Neural cell (in vitro differentiated cells): ENCODE data around the gene AICDA. TPM values are rescaled to one million over a fixed set of nuclear protein-coding genes. Genes with fewer than 3 reads are reported as not detected.

Experiments used
- H2AFZ ChIP-seq: fragments of 200-600, 300-800 bp; sonication (generic), shearing (Covaris generic); 2 replicates; pipeline ENCODE4 v1.6.0; 2014; ENCODE audit warnings: low read depth, mild to moderate bottlenecking, antibody characterized with exemption, low read length, moderate library complexity
- H3F3A ChIP-seq: fragments of 200-600 bp; shearing (Covaris generic); 2 replicates; pipeline ENCODE4 v1.6.1; 2016; ENCODE audit warnings: mild to moderate bottlenecking, moderate library complexity, mixed read lengths, antibody characterized with exemption, low read length; ENCODE audit not compliant: insufficient read depth, poor library complexity, severe bottlenecking
- H3K27ac ChIP-seq: fragments of 200-600, 300-800 bp; sonication (generic), shearing (Covaris generic); 2 replicates; pipeline ENCODE4 v1.5.1; 2014; ENCODE audit warnings: mild to moderate bottlenecking, low read length, moderate library complexity
- H3K27me3 ChIP-seq: fragments of 300-800, 200-600 bp; sonication (generic), shearing (Covaris generic); 2 replicates; pipeline ENCODE4 v1.6.0; 2014; ENCODE audit warnings: mild to moderate bottlenecking, low read depth, low read length, moderate library complexity; ENCODE audit not compliant: insufficient read depth
- H3K36me3 ChIP-seq: fragments of 300-800, 200-600 bp; sonication (generic), shearing (Covaris generic); 2 replicates; pipeline ENCODE4 v1.5.1; 2014; ENCODE audit warnings: mild to moderate bottlenecking, antibody characterized with exemption, low read length, moderate library complexity; ENCODE audit not compliant: insufficient read depth
- H3K4me2 ChIP-seq: fragments of 300-800, 200-600 bp; sonication (generic), shearing (Covaris generic); 2 replicates; pipeline ENCODE4 v1.6.0; 2014; ENCODE audit warnings: mild to moderate bottlenecking, low read length
- H3K4me3 ChIP-seq: fragments of 300-800, 200-600 bp; sonication (generic), shearing (Covaris generic); 2 replicates; pipeline ENCODE4 v1.5.1; 2014; ENCODE audit warnings: mild to moderate bottlenecking, low read length, moderate library complexity
- H3K79me2 ChIP-seq: fragments of 200-600 bp; shearing (Covaris generic); replicated peaks from 2 replicates; pipeline ENCODE4 v1.6.0; 2014; ENCODE audit warnings: mild to moderate bottlenecking, low read length, moderate library complexity; ENCODE audit not compliant: insufficient read depth
- H3K9ac ChIP-seq: fragments of 300-800, 200-600 bp; sonication (generic), shearing (Covaris generic); 2 replicates; pipeline ENCODE4 v1.6.1; 2016; ENCODE audit warnings: mild to moderate bottlenecking, low read length, mixed read lengths
- H3K9me2 ChIP-seq: fragments of 200-600 bp; shearing (Covaris generic); 2 replicates; pipeline ENCODE4 v1.6.1; 2016; ENCODE audit warnings: mild to moderate bottlenecking, low read length, mixed read lengths; ENCODE audit not compliant: insufficient read depth
- H3K9me3 ChIP-seq: fragments of 200-600, 300-800 bp; sonication (generic), shearing (Covaris generic); 2 replicates; pipeline ENCODE4 v1.6.1; 2016; ENCODE audit warnings: mild to moderate bottlenecking, mixed run types, low read length, moderate library complexity, mixed read lengths
- H4K20me1 ChIP-seq: fragments of 200-600 bp; shearing (Covaris generic); 2 replicates; pipeline ENCODE4 v1.6.1; 2016; ENCODE audit warnings: mild to moderate bottlenecking, mixed run types; ENCODE audit not compliant: insufficient read depth
- CTCF ChIP-seq: fragments of 450-650 bp; IDR thresholded peaks from 2 replicates; pipeline ENCODE4 v1.5.1; 2014; ENCODE audit warnings: antibody characterized with exemption, mild to moderate bottlenecking, moderate library complexity; ENCODE audit not compliant: poor library complexity, severe bottlenecking
- EP300 ChIP-seq: fragments of 450-650 bp; conservative IDR thresholded peaks from 2 replicates; pipeline ENCODE4 v1.6.1; 2014; ENCODE audit warnings: antibody characterized with exemption, mild to moderate bottlenecking, moderate library complexity; ENCODE audit not compliant: poor library complexity, severe bottlenecking
- EZH2 ChIP-seq: fragments of 200-600, 300-800 bp; shearing (Covaris generic), sonication (generic); IDR thresholded peaks from 2 replicates; pipeline ENCODE4 v1.6.1; 2014; ENCODE audit warnings: antibody characterized with exemption, low read length, borderline replicate concordance, mild to moderate bottlenecking; ENCODE audit not compliant: insufficient read depth, poor library complexity, severe bottlenecking
- MXI1 ChIP-seq: fragments of 450-650 bp; conservative IDR thresholded peaks from 2 replicates; pipeline ENCODE4 v1.6.1; 2014; ENCODE audit warnings: antibody characterized with exemption, mild to moderate bottlenecking; ENCODE audit not compliant: poor library complexity, severe bottlenecking
- POLR2AphosphoS5 ChIP-seq: IDR thresholded peaks from 2 replicates; pipeline ENCODE4 v1.6.1; 2012
- RAD21 ChIP-seq: fragments of 450-650 bp; conservative IDR thresholded peaks from 2 replicates; pipeline ENCODE4 v1.6.1; 2014; ENCODE audit warnings: antibody characterized with exemption, mild to moderate bottlenecking, moderate library complexity
- REST ChIP-seq: IDR thresholded peaks from 2 replicates; pipeline ENCODE4 v1.6.1; 2012; ENCODE audit warnings: borderline replicate concordance
- SMC3 ChIP-seq: fragments of 450-650 bp; conservative IDR thresholded peaks from 2 replicates; pipeline ENCODE4 v1.6.1; 2014; ENCODE audit warnings: antibody characterized with exemption, mild to moderate bottlenecking, moderate library complexity; ENCODE audit not compliant: poor library complexity
- TAF1 ChIP-seq: IDR thresholded peaks from 2 replicates; pipeline ENCODE4 v1.6.1; 2012; ENCODE audit warnings: low read depth
- polyA plus RNA-seq: library from polyadenylated mRNA; depleted of rRNA; stranded (reverse); fragments of >200 nt; gene quantifications from 2 replicates; pipeline ENCODE4 v1.2.3, GENCODE V29; 2014

Gene AICDA
- polyA plus RNA-seq, 1 donor from 2014 or later, result not detected

GRCh38 chr12:8556531-8557097, 56.0 kb downstream of the AICDA start:
- Histone ChIP-seq H3K27ac (no peak overlapping the region), H3K79me2 (no peaks in the 10 kb centered on the region), H4K20me1 (no peaks in the 10 kb centered on the region), H3K9ac (no peak overlapping the region), H3F3A (no peaks in the 10 kb centered on the region), H3K36me3 (no peaks in the 10 kb centered on the region), H3K9me3 (no peaks in the 10 kb centered on the region), H3K9me2 (no peaks in the 10 kb centered on the region), H3K4me3 (no peak overlapping the region), H2AFZ (no peak overlapping the region), H3K4me2 (no peak overlapping the region), H3K27me3 (no peaks in the 10 kb centered on the region)
- TF ChIP-seq CTCF (no peak), POLR2AphosphoS5 (no peak), EZH2 (no peak), RAD21 (no peak), REST (no peak), SMC3 (no peak), MXI1 (no peak), EP300 (no peak), TAF1 (no peak)

GRCh38 chr12:8554451-8555195, 58.0 kb downstream of the AICDA start:
- Histone ChIP-seq H3K4me2 (no peak overlapping the region), H3K36me3 (no peaks in the 10 kb centered on the region), H3K79me2 (no peaks in the 10 kb centered on the region), H3K9me2 (no peaks in the 10 kb centered on the region), H4K20me1 (no peaks in the 10 kb centered on the region), H3K27me3 (no peaks in the 10 kb centered on the region), H3K9me3 (no peaks in the 10 kb centered on the region), H3K27ac (no peak overlapping the region), H3F3A (no peaks in the 10 kb centered on the region), H3K4me3 (no peak overlapping the region), H2AFZ (no peak overlapping the region), H3K9ac (no peak overlapping the region)
- no peak for TF ChIP-seq SMC3
